Panc1 (cell line): ENCODE measurements around the gene PGK1. TPM values are rescaled to one million over a fixed set of nuclear protein-coding genes. Genes with fewer than 3 reads are reported as not detected.

ENCODE experiments used
- ATAC-seq: fragments of 200-7000 bp; cut with Tn5 transposase; 2 replicates; pipeline ENCODE4 v1.9.1; 2020; ENCODE audit warnings: mild to moderate bottlenecking, moderate library complexity
- BruUV-seq: library from RNA; stranded (reverse); fragments of 400-500 nt; replicated peaks from 2 replicates; lab custom pipeline; 2021; lab: Mats Ljungman, UMichigan
- CTCF ChIA-PET: fragments of 300-600 bp; sonication (Branson Sonifier 250); formaldehyde crosslinking; loops from one replicate; lab custom pipeline; 2022; ENCODE audit warnings: antibody characterized with exemption; lab: Charles Lee
- POLR2A ChIA-PET: fragments of 300-600 bp; sonication (Branson Sonifier 250); formaldehyde crosslinking; loops from one replicate; lab custom pipeline; 2022; ENCODE audit warnings: antibody characterized with exemption; lab: Charles Lee
- DNase-seq: peaks from one replicate; pipeline ENCODE4 v3.0.0-alpha.2; 2010; ENCODE audit warnings: low read depth, low spot score
- H3K27ac ChIP-seq: 2 replicates; pipeline ENCODE4 v1.5.1; 2011; ENCODE audit warnings: mild to moderate bottlenecking, low read length, inconsistent platforms
- H3K27me3 ChIP-seq: fragments of 200-500 bp; sonication (Bioruptor generic); 2 replicates; pipeline ENCODE4 v1.6.0; 2014; ENCODE audit warnings: low read length, inconsistent platforms; ENCODE audit not compliant: control insufficient read depth, insufficient read depth
- H3K36me3 ChIP-seq: fragments of 200-500 bp; sonication (Bioruptor generic); 2 replicates; pipeline ENCODE4 v1.5.1; 2014; ENCODE audit warnings: inconsistent platforms, mild to moderate bottlenecking, low read length, moderate library complexity; ENCODE audit not compliant: control insufficient read depth, insufficient read depth
- H3K4me1 ChIP-seq: 2 replicates; pipeline ENCODE4 v1.5.1; 2011; ENCODE audit warnings: inconsistent platforms, mild to moderate bottlenecking, low read length, moderate library complexity; ENCODE audit not compliant: control insufficient read depth, insufficient read depth
- H3K4me3 ChIP-seq, 2 experiments: 2 replicates each; pipeline ENCODE4 v1.5.1; 2011 to 2012; ENCODE audit warnings: low read depth in 2 of 2, low read length in 2 of 2, mild to moderate bottlenecking in 2 of 2, inconsistent platforms in 1 of 2, moderate library complexity in 1 of 2
- H3K9me3 ChIP-seq: fragments of 200-500 bp; sonication (Bioruptor generic); 2 replicates; pipeline ENCODE4 v1.5.1; 2014; ENCODE audit warnings: low read depth, mild to moderate bottlenecking, inconsistent platforms, low read length, moderate library complexity; ENCODE audit not compliant: control insufficient read depth, insufficient read depth
- POLR2AphosphoS5 ChIP-seq: IDR thresholded peaks from 2 replicates; pipeline ENCODE4 v1.6.1; 2012; ENCODE audit warnings: mild to moderate bottlenecking, low read depth, low read length, moderate library complexity
- SIN3A ChIP-seq: IDR thresholded peaks from 2 replicates; pipeline ENCODE4 v1.6.1; 2012; ENCODE audit warnings: low read depth, mild to moderate bottlenecking, low read length, moderate library complexity, borderline replicate concordance; ENCODE audit not compliant: insufficient read depth
- TCF7L2 ChIP-seq: IDR thresholded peaks from 2 replicates; pipeline ENCODE4 v1.6.1; 2011; ENCODE audit warnings: mild to moderate bottlenecking, low read depth, low read length, inconsistent platforms
- in situ Hi-C: cut with HindIII; loops from 2 replicates; pipeline ENCODE4 v1.10.0; 2016; ENCODE audit warnings: low sequenced_read_pairs, low pct_unique_long_range_greater_than_20kb
- intact Hi-C: fragments of 100-400 bp; cut with micrococcal nuclease; formaldehyde crosslinking; loops from one replicate; pipeline ENCODE4 v1.10.0; 2022; ENCODE audit not compliant: unreplicated experiment
- total RNA-seq: library from RNA; stranded (reverse); gene quantifications from one replicate; pipeline ENCODE4 v1.2.1, GENCODE V29; 2021; ENCODE audit not compliant: unreplicated experiment
- TF ChIP-seq, protein P1 (sequence below): fragments of 450-650 bp; IDR thresholded peaks from 2 replicates; pipeline ENCODE4 v1.5.1; 2017; ENCODE audit warnings: mild to moderate bottlenecking
- TF ChIP-seq, protein P2 (sequence below), 2 experiments: IDR thresholded peaks; 2 replicates each; pipeline ENCODE4 v1.6.1; 2011 to 2012; ENCODE audit warnings: low read depth in 2 of 2, control low read depth in 1 of 2, low read length in 1 of 2, mild to moderate bottlenecking in 1 of 2, moderate library complexity in 1 of 2; ENCODE audit not compliant: insufficient read depth in 1 of 2

Gene PGK1
- total RNA-seq, 1 experiment from 2014 or later = 541 TPM

DNA sequence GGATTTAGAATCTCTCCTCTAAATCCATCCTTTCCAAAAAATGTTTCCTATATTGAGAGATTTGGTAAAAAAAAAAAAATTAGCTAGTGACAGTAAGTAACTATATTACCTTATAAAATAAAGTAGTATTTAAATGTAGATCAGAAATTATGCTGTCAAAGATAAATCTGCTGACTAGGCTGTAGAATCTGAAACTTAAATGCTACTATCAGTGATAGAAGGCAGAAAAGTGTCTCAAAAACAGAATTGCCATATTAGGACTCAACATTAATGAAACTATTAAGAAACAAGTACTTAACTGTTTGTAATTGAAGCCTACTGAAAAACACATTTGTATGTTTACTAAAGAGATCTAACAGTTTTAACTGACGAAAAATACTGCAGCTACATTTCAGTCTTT lies 27.1 kb downstream of the PGK1 start:
- ChIA-PET POLR2A (no interaction called here), CTCF (no interaction called here)
- in situ Hi-C loops = no loop called here
- BruUV-seq = no TSS peak
- DNase-seq = no peak
- H3K27me3 ChIP-seq = no peaks in the 10 kb centered on the region
- H3K9me3 ChIP-seq = no peaks in the 10 kb centered on the region
- no peak for ATAC-seq
- peaks cover 23% of the 10 kb centered on the region; the same call in 1 of the 2 replicates for H3K36me3 ChIP-seq
- no peaks in the 10 kb centered on the region for H3K4me1 ChIP-seq
- H3K27ac ChIP-seq = no peak overlapping the region
- no peak overlapping the region for H3K4me3 ChIP-seq
- TF ChIP-seq TCF7L2 (no peak), POLR2AphosphoS5 (no peak), SIN3A (no peak)
- TF ChIP-seq, protein P1, sequence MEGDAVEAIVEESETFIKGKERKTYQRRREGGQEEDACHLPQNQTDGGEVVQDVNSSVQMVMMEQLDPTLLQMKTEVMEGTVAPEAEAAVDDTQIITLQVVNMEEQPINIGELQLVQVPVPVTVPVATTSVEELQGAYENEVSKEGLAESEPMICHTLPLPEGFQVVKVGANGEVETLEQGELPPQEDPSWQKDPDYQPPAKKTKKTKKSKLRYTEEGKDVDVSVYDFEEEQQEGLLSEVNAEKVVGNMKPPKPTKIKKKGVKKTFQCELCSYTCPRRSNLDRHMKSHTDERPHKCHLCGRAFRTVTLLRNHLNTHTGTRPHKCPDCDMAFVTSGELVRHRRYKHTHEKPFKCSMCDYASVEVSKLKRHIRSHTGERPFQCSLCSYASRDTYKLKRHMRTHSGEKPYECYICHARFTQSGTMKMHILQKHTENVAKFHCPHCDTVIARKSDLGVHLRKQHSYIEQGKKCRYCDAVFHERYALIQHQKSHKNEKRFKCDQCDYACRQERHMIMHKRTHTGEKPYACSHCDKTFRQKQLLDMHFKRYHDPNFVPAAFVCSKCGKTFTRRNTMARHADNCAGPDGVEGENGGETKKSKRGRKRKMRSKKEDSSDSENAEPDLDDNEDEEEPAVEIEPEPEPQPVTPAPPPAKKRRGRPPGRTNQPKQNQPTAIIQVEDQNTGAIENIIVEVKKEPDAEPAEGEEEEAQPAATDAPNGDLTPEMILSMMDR = no peak
- TF ChIP-seq, protein P2, sequence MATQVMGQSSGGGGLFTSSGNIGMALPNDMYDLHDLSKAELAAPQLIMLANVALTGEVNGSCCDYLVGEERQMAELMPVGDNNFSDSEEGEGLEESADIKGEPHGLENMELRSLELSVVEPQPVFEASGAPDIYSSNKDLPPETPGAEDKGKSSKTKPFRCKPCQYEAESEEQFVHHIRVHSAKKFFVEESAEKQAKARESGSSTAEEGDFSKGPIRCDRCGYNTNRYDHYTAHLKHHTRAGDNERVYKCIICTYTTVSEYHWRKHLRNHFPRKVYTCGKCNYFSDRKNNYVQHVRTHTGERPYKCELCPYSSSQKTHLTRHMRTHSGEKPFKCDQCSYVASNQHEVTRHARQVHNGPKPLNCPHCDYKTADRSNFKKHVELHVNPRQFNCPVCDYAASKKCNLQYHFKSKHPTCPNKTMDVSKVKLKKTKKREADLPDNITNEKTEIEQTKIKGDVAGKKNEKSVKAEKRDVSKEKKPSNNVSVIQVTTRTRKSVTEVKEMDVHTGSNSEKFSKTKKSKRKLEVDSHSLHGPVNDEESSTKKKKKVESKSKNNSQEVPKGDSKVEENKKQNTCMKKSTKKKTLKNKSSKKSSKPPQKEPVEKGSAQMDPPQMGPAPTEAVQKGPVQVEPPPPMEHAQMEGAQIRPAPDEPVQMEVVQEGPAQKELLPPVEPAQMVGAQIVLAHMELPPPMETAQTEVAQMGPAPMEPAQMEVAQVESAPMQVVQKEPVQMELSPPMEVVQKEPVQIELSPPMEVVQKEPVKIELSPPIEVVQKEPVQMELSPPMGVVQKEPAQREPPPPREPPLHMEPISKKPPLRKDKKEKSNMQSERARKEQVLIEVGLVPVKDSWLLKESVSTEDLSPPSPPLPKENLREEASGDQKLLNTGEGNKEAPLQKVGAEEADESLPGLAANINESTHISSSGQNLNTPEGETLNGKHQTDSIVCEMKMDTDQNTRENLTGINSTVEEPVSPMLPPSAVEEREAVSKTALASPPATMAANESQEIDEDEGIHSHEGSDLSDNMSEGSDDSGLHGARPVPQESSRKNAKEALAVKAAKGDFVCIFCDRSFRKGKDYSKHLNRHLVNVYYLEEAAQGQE (IDR thresholded peaks at IDR 0.05; ENCODE audit: insufficient read depth in 1 of 2, low read depth in 2 of 2, low read length in 1 of 2) = no peak
- intact Hi-C loops = no loop called here

DNA sequence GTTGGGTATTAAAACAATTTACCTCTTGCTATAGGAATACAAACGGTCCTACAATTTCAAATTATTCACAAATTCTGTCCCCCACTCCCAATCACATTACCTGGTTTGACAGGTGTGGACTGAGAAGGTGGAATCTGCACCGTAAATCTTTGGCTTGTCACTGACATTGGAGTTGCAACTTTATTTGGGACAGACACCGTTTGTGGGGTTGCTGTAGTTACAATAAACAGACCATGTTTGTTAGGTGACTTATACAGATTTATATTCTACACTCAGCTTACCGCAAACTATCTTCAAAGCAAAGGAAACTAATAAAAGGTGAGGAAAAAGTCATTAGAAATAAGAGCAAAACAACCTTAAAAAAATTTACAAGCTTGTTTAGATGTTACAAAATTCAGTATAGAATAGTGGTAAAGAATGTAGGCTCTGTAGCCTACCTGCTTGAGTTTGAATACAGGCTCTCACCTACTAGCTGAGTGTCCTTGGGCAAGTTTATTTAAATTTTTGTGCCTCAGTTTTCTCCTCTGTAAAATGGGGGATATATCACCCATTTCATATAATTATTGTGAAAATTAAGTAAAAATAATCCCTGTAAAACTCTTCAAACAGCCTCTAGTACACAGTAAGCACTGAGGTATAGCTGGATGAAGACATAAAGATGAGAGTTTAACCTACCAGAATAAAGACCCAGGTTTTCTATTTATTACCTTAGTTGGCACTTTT lies 29.4 kb downstream of the PGK1 start:
- Histone ChIP-seq H3K36me3 (peaks cover 7% of the 10 kb centered on the region; the same call in 1 of the 2 replicates), H3K27ac (no peak overlapping the region), H3K9me3 (no peaks in the 10 kb centered on the region), H3K4me3 (no peak overlapping the region), H3K27me3 (no peaks in the 10 kb centered on the region), H3K4me1 (no peaks in the 10 kb centered on the region)
- ChIA-PET CTCF (no interaction called here), POLR2A (interaction anchor here (0.7 kb wide), 1 partner anchor 385 kb away, joined by 17 read pairs; no protein-coding TSS in a partner anchor)
- TF ChIP-seq, protein P1 = no peak
- TF ChIP-seq SIN3A (no peak), POLR2AphosphoS5 (no peak), TCF7L2 (no peak)
- TF ChIP-seq, protein P2 (IDR thresholded peaks at IDR 0.05; ENCODE audit: insufficient read depth in 1 of 2, low read depth in 2 of 2, low read length in 1 of 2) = no peak
- in situ Hi-C loops (no loop called here), intact Hi-C loops (no loop called here)
- no peak for DNase-seq
- no TSS peak for BruUV-seq
- ATAC-seq = no peak
